HepG2 (cell line): ENCODE measurements around the gene OGG1. TPM values are rescaled to one million over a fixed set of nuclear protein-coding genes. Genes with fewer than 3 reads are reported as not detected.

Source experiments
- ATAC-seq: fragments of 200-7000 bp; cut with Tn5 transposase; 3 replicates; pipeline ENCODE4 v1.9.1; 2020; ENCODE audit warnings: mild to moderate bottlenecking, moderate library complexity
- BruUV-seq: library from RNA; stranded (reverse); fragments of 400-500 nt; replicated peaks from 2 replicates; lab custom pipeline; 2021; lab: Mats Ljungman, UMichigan
- CTCF ChIA-PET: fragments of 300-600 bp; formaldehyde crosslinking; extraction: SDS; loops from one replicate; lab custom pipeline; 2021; ENCODE audit warnings: low total read pairs, inconsistent platforms, low intra/inter-chr PET ratio; lab: Yijun Ruan, JAX
- POLR2A ChIA-PET: fragments of 350-600 bp; sonication (Branson Sonifier 250); formaldehyde crosslinking; loops from one replicate; lab custom pipeline; 2020; ENCODE audit warnings: antibody characterized with exemption, inconsistent platforms; lab: Yijun Ruan, JAX
- DNase-seq: peaks from one replicate; pipeline ENCODE4 v3.0.0-alpha.2; 2015; ENCODE audit warnings: low spot score
- FAIRE-seq: peaks from 3 replicates; lab custom pipeline; 2011; peaks lifted over from hg19 to GRCh38; lab: Jason Lieb, UNC
- H2AFZ ChIP-seq: one replicate; pipeline ENCODE4 v1.6.1; 2011; ENCODE audit warnings: low read length, inconsistent platforms
- H3K27ac ChIP-seq: fragments of 300-600 bp; 3 replicates; pipeline ENCODE4 v1.8.0; 2011; ENCODE audit warnings: mixed run types, mild to moderate bottlenecking, mixed read lengths, low read length, inconsistent platforms; ENCODE audit not compliant: insufficient read depth; ENCODE audit errors: extremely low read length
- H3K27me3 ChIP-seq, 2 experiments: fragments of 200-600 bp in 1 of 2; 2 replicates in 1 of 2; 3 replicates in 1 of 2; pipeline versions ENCODE4 v1.6.0 to v1.8.0; 2011; ENCODE audit warnings: low read length in 2 of 2, mild to moderate bottlenecking in 2 of 2, moderate library complexity in 2 of 2, inconsistent platforms in 1 of 2; ENCODE audit not compliant: insufficient read depth in 2 of 2, control insufficient read depth in 1 of 2
- H3K36me3 ChIP-seq, 2 experiments: fragments of 200-600 bp in 1 of 2; replicated peaks in 1 of 2; 2 replicates in 1 of 2; 3 replicates in 1 of 2; pipeline versions ENCODE4 v1.5.1 to v1.8.0; 2011; ENCODE audit warnings: low read length in 2 of 2, inconsistent platforms in 1 of 2; ENCODE audit not compliant: insufficient read depth in 2 of 2, control insufficient read depth in 1 of 2
- H3K4me1 ChIP-seq: 2 replicates; pipeline ENCODE4 v1.5.1; 2012; ENCODE audit warnings: low read length, inconsistent platforms; ENCODE audit not compliant: insufficient read depth
- H3K4me2 ChIP-seq: 2 replicates; pipeline ENCODE4 v1.6.0; 2011; ENCODE audit warnings: low read depth, low read length, inconsistent platforms
- H3K4me3 ChIP-seq, 3 experiments: fragments of 200-600 bp in 1 of 3; sonication (generic), shearing (Covaris generic) in 1 of 3; replicated peaks in 1 of 3; 2 replicates each; pipeline ENCODE4 v1.5.1; 2011 to 2016; ENCODE audit warnings: low read length in 3 of 3, inconsistent platforms in 2 of 3, low read depth in 2 of 3, mild to moderate bottlenecking in 2 of 3, control low read depth in 1 of 3, mixed read lengths in 1 of 3; ENCODE audit not compliant: insufficient read depth in 1 of 3
- H3K79me2 ChIP-seq: one replicate; pipeline ENCODE4 v1.6.1; 2011; ENCODE audit warnings: low read length, inconsistent platforms; ENCODE audit not compliant: insufficient read depth
- H3K9ac ChIP-seq: 2 replicates; pipeline ENCODE4 v1.6.0; 2011; ENCODE audit warnings: mild to moderate bottlenecking, low read depth, low read length, inconsistent platforms; ENCODE audit not compliant: insufficient read depth
- H3K9me3 ChIP-seq: 2 replicates; pipeline ENCODE4 v1.5.1; 2012; ENCODE audit warnings: mild to moderate bottlenecking, low read length
- H4K20me1 ChIP-seq: 2 replicates; pipeline ENCODE4 v1.6.0; 2011; ENCODE audit warnings: inconsistent platforms, mild to moderate bottlenecking, low read length, moderate library complexity; ENCODE audit not compliant: insufficient read depth
- AGO2 ChIP-seq: fragments of 200-400 bp; formaldehyde crosslinking; optimal IDR thresholded peaks from 2 replicates; pipeline ENCODE3; 2017; ENCODE audit warnings: mild to moderate bottlenecking, low read depth, low read length, moderate library complexity
- ARHGAP35 ChIP-seq: sonication (generic); formaldehyde crosslinking; IDR thresholded peaks from 2 replicates; pipeline ENCODE4 v1.9.0; 2022; ENCODE audit warnings: mild to moderate bottlenecking, inconsistent platforms, moderate library complexity, missing genetic modification reagents, borderline replicate concordance
- ATF7-NPFF ChIP-seq: sonication (generic); formaldehyde crosslinking; IDR thresholded peaks from 2 replicates; pipeline ENCODE4 v1.8.1; 2023; ENCODE audit warnings: mild to moderate bottlenecking, low read depth, missing genetic modification reagents, moderate library complexity
- HDAC1 ChIP-seq: sonication (generic); formaldehyde crosslinking; IDR thresholded peaks from 2 replicates; pipeline ENCODE4 v1.5.1; 2020; ENCODE audit warnings: mild to moderate bottlenecking, missing genetic modification reagents
- HDAC2 ChIP-seq: sonication (generic); formaldehyde crosslinking; IDR thresholded peaks from 2 replicates; pipeline ENCODE4 v1.4.0; 2020; ENCODE audit warnings: missing genetic modification reagents
- MED1 ChIP-seq: sonication (generic); formaldehyde crosslinking; IDR thresholded peaks from 2 replicates; pipeline ENCODE4 v1.4.0; 2020; ENCODE audit warnings: missing genetic modification reagents
- MLLT10 ChIP-seq: sonication (generic); formaldehyde crosslinking; IDR thresholded peaks from 2 replicates; pipeline ENCODE4 v1.4.0; 2020; ENCODE audit warnings: missing genetic modification reagents
- NPAS2 ChIP-seq: sonication (generic); formaldehyde crosslinking; IDR thresholded peaks from 2 replicates; pipeline ENCODE4 v1.8.0; 2022; ENCODE audit warnings: mild to moderate bottlenecking, missing genetic modification reagents, borderline replicate concordance
- POLR2G ChIP-seq: fragments of 200-400 bp; formaldehyde crosslinking; IDR thresholded peaks from 2 replicates; pipeline ENCODE4 v1.6.1; 2018; ENCODE audit warnings: mild to moderate bottlenecking, low read depth, low read length, moderate library complexity
- RELA ChIP-seq: sonication (generic); formaldehyde crosslinking; IDR thresholded peaks from 2 replicates; pipeline ENCODE4 v1.4.0; 2020; ENCODE audit warnings: missing genetic modification reagents
- ZBTB7B ChIP-seq: sonication (generic); formaldehyde crosslinking; IDR thresholded peaks from 2 replicates; pipeline ENCODE4 v1.4.0; 2020; ENCODE audit warnings: missing genetic modification reagents
- ZNF225 ChIP-seq: sonication (generic); formaldehyde crosslinking; IDR thresholded peaks from 2 replicates; pipeline ENCODE4 v1.4.0; 2020; ENCODE audit warnings: mild to moderate bottlenecking, missing genetic modification reagents
- ZNF317 ChIP-seq: sonication (generic); formaldehyde crosslinking; IDR thresholded peaks from 2 replicates; pipeline ENCODE4 v1.5.0; 2020; ENCODE audit warnings: mild to moderate bottlenecking, missing genetic modification reagents
- ZNF431 ChIP-seq: sonication (generic); formaldehyde crosslinking; IDR thresholded peaks from 2 replicates; pipeline ENCODE4 v1.9.0; 2022; ENCODE audit warnings: missing genetic modification reagents, low read depth, mild to moderate bottlenecking, borderline replicate concordance
- ZNF772 ChIP-seq: sonication (generic); formaldehyde crosslinking; IDR thresholded peaks from 2 replicates; pipeline ENCODE4 v1.5.0; 2020; ENCODE audit warnings: mild to moderate bottlenecking, missing genetic modification reagents
- WGBS: methylation state at CpG from one replicate; pipeline ENCODE4 v1.1.6; 2017; ENCODE audit warnings: low lambda C conversion rate; 5-methylcytosine and 5-hydroxymethylcytosine counted together
- in situ Hi-C: cut with HindIII; loops from 2 replicates; pipeline ENCODE4 v1.10.0; 2017; ENCODE audit warnings: low pct_unique_long_range_greater_than_20kb; ENCODE audit not compliant: extremely low pct_ligation_motif_present
- intact Hi-C: fragments of 100-400 bp; cut with micrococcal nuclease; formaldehyde crosslinking; loops from one replicate; pipeline ENCODE4 v1.10.0; 2022; ENCODE audit not compliant: unreplicated experiment
- polyA plus RNA-seq, 8 experiments: library from polyadenylated mRNA; depleted of rRNA in 3 of 8; stranded (reverse) in 7 of 8; unstranded in 1 of 8; fragments of >200 nt; fragmentation: Illumina TruSeq in 4 of 8; extraction: Trizol in 4 of 8; gene quantifications; 2 replicates each; pipeline versions ENCODE4 v1.2.1 to v1.2.3, GENCODE V29; 2011 to 2016; ENCODE audit warnings: low read depth in 4 of 8, missing spikeins in 1 of 8, mixed read lengths in 1 of 8; ENCODE audit not compliant: insufficient read depth in 1 of 8
- total RNA-seq, 5 experiments: library from RNA; depleted of rRNA; stranded (reverse); fragments of >200 nt; fragmentation: Illumina TruSeq; extraction: Trizol; gene quantifications; 2 replicates each; pipeline ENCODE4 v1.2.3, GENCODE V29; 2016; ENCODE audit warnings: low read depth in 1 of 5
- TF ChIP-seq, protein P1 (sequence below): sonication (generic); formaldehyde crosslinking; IDR thresholded peaks from 2 replicates; pipeline ENCODE4 v1.9.0; 2021; ENCODE audit warnings: mild to moderate bottlenecking, missing genetic modification reagents
- TF ChIP-seq, protein P2 (sequence below): IDR thresholded peaks from 2 replicates; pipeline ENCODE4 v1.4.0; 2020; ENCODE audit warnings: mild to moderate bottlenecking, missing genetic modification reagents

OGG1 gene
- total and polyA plus RNA-seq, 2 of the 13 experiments (the other 11 are each of a cell fraction or from before 2014, with no cell fraction given): 28.7 to 33.2 TPM

- BruUV-seq: no TSS peak
- Histone ChIP-seq H2AFZ (no peak overlapping the region), H3K4me1 (no peaks in the 10 kb centered on the region), H3K27ac (no peak overlapping the region), H3K79me2 (no peaks in the 10 kb centered on the region), H3K9ac (no peak overlapping the region), H3K4me3 (no peak overlapping the region), H4K20me1 (no peaks in the 10 kb centered on the region), H3K27me3 (no peaks in the 10 kb centered on the region), H3K4me2 (no peak overlapping the region), H3K9me3 (no peaks in the 10 kb centered on the region), H3K36me3 (peaks cover 11 to 63% of the 10 kb centered on the region in 2 experiments)
- CTCF ChIA-PET: no interaction called here
- intact Hi-C loops: no loop called here
- POLR2A ChIA-PET: no interaction called here
- in situ Hi-C loops: no loop called here
- DNase-seq: no peak
- WGBS: 100% methylated on average over 2 of the region's 13 CpGs
- ATAC-seq: no peak; the same call in 2 of the 3 replicates
- no peak for FAIRE-seq
- no peak for TF ChIP-seq ZNF317
- TF ChIP-seq HDAC2 (CRISPR knock-in tag): no peak
- no peak for TF ChIP-seq MLLT10
- no peak for TF ChIP-seq NPAS2 (CRISPR knock-in tag)
- no peak for TF ChIP-seq RELA (CRISPR knock-in tag)
- 0 out of 2 replicates have a peak, but pooled peaks have one; percentile 23 for TF ChIP-seq POLR2G
- TF ChIP-seq, protein P1, sequence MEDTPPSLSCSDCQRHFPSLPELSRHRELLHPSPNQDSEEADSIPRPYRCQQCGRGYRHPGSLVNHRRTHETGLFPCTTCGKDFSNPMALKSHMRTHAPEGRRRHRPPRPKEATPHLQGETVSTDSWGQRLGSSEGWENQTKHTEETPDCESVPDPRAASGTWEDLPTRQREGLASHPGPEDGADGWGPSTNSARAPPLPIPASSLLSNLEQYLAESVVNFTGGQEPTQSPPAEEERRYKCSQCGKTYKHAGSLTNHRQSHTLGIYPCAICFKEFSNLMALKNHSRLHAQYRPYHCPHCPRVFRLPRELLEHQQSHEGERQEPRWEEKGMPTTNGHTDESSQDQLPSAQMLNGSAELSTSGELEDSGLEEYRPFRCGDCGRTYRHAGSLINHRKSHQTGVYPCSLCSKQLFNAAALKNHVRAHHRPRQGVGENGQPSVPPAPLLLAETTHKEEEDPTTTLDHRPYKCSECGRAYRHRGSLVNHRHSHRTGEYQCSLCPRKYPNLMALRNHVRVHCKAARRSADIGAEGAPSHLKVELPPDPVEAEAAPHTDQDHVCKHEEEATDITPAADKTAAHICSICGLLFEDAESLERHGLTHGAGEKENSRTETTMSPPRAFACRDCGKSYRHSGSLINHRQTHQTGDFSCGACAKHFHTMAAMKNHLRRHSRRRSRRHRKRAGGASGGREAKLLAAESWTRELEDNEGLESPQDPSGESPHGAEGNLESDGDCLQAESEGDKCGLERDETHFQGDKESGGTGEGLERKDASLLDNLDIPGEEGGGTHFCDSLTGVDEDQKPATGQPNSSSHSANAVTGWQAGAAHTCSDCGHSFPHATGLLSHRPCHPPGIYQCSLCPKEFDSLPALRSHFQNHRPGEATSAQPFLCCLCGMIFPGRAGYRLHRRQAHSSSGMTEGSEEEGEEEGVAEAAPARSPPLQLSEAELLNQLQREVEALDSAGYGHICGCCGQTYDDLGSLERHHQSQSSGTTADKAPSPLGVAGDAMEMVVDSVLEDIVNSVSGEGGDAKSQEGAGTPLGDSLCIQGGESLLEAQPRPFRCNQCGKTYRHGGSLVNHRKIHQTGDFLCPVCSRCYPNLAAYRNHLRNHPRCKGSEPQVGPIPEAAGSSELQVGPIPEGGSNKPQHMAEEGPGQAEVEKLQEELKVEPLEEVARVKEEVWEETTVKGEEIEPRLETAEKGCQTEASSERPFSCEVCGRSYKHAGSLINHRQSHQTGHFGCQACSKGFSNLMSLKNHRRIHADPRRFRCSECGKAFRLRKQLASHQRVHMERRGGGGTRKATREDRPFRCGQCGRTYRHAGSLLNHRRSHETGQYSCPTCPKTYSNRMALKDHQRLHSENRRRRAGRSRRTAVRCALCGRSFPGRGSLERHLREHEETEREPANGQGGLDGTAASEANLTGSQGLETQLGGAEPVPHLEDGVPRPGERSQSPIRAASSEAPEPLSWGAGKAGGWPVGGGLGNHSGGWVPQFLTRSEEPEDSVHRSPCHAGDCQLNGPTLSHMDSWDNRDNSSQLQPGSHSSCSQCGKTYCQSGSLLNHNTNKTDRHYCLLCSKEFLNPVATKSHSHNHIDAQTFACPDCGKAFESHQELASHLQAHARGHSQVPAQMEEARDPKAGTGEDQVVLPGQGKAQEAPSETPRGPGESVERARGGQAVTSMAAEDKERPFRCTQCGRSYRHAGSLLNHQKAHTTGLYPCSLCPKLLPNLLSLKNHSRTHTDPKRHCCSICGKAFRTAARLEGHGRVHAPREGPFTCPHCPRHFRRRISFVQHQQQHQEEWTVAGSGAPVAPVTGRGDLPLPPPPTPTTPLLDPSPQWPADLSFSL: no peak
- no peak for TF ChIP-seq ZNF772 (CRISPR knock-in tag)
- TF ChIP-seq HDAC1: no peak
- peak; percentile 90 for TF ChIP-seq AGO2
- no peak for TF ChIP-seq ZBTB7B (CRISPR knock-in tag)
- TF ChIP-seq ARHGAP35 (CRISPR knock-in tag): no peak
- TF ChIP-seq ZNF225 (CRISPR knock-in tag): no peak
- no peak for TF ChIP-seq ZNF431
- TF ChIP-seq ATF7-NPFF (CRISPR knock-in tag): no peak
- TF ChIP-seq, protein P2, sequence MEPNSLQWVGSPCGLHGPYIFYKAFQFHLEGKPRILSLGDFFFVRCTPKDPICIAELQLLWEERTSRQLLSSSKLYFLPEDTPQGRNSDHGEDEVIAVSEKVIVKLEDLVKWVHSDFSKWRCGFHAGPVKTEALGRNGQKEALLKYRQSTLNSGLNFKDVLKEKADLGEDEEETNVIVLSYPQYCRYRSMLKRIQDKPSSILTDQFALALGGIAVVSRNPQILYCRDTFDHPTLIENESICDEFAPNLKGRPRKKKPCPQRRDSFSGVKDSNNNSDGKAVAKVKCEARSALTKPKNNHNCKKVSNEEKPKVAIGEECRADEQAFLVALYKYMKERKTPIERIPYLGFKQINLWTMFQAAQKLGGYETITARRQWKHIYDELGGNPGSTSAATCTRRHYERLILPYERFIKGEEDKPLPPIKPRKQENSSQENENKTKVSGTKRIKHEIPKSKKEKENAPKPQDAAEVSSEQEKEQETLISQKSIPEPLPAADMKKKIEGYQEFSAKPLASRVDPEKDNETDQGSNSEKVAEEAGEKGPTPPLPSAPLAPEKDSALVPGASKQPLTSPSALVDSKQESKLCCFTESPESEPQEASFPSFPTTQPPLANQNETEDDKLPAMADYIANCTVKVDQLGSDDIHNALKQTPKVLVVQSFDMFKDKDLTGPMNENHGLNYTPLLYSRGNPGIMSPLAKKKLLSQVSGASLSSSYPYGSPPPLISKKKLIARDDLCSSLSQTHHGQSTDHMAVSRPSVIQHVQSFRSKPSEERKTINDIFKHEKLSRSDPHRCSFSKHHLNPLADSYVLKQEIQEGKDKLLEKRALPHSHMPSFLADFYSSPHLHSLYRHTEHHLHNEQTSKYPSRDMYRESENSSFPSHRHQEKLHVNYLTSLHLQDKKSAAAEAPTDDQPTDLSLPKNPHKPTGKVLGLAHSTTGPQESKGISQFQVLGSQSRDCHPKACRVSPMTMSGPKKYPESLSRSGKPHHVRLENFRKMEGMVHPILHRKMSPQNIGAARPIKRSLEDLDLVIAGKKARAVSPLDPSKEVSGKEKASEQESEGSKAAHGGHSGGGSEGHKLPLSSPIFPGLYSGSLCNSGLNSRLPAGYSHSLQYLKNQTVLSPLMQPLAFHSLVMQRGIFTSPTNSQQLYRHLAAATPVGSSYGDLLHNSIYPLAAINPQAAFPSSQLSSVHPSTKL (CRISPR knock-in tag): no peak
- TF ChIP-seq MED1 (CRISPR knock-in tag): no peak
Measured at GRCh38 chr3:9757427-9757826, 7.7 kb downstream of the OGG1 start.
